Kidney epithelial cell (primary cell): ENCODE data around the gene EGFLAM. TPM values are rescaled to one million over a fixed set of nuclear protein-coding genes. Genes with fewer than 3 reads are reported as not detected.

ENCODE experiments used
- DNase-seq: peaks from one replicate; pipeline ENCODE4 v3.0.0-alpha.2; 2010; ENCODE audit warnings: low read depth
- H3K27me3 ChIP-seq: 2 replicates; pipeline ENCODE4 v1.6.0; 2011; ENCODE audit warnings: low read length; ENCODE audit not compliant: control insufficient read depth, insufficient read depth
- H3K36me3 ChIP-seq: 2 replicates; pipeline ENCODE4 v1.5.1; 2011; ENCODE audit warnings: low read length; ENCODE audit not compliant: control insufficient read depth, insufficient read depth
- H3K4me3 ChIP-seq: 2 replicates; pipeline ENCODE4 v1.5.1; 2011; ENCODE audit warnings: low read depth, mild to moderate bottlenecking, control low read depth, low read length
- total RNA-seq: library from RNA; depleted of rRNA; stranded (reverse); fragments of >200 nt; gene quantifications from 2 replicates; pipeline ENCODE4 v1.2.3, GENCODE V29; 2015
- TF ChIP-seq, protein P1 (sequence below): IDR thresholded peaks from 2 replicates; pipeline ENCODE4 v1.5.1; 2011; ENCODE audit warnings: mild to moderate bottlenecking, moderate library complexity, low read length, control low read depth, inconsistent platforms; ENCODE audit not compliant: insufficient read depth, poor library complexity, severe bottlenecking

EGFLAM gene
- total RNA-seq, 1 donor from 2014 or later: 3.5 TPM

DNA sequence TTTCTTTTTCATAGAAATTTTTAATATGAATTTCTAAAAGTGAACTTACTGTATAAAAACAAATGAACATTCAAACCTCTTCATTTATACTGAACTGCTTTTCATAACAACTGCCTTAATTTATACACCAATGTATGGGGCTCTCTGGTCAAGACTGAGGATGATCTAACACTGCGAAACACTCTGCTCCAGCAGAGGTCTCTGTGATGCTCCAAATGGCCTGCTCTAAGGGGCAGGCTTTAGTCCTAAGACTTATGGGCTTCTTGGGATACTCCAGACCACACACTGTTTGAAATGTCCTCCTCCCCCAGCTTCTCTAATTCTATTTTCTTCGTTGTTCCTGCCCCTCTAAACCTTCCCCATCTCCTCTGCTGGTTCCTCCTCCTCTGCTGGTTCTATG is 239.6 kb downstream of the EGFLAM start:
- no peak for DNase-seq
- no peaks in the 10 kb centered on the region for H3K36me3 ChIP-seq
- TF ChIP-seq, protein P1, sequence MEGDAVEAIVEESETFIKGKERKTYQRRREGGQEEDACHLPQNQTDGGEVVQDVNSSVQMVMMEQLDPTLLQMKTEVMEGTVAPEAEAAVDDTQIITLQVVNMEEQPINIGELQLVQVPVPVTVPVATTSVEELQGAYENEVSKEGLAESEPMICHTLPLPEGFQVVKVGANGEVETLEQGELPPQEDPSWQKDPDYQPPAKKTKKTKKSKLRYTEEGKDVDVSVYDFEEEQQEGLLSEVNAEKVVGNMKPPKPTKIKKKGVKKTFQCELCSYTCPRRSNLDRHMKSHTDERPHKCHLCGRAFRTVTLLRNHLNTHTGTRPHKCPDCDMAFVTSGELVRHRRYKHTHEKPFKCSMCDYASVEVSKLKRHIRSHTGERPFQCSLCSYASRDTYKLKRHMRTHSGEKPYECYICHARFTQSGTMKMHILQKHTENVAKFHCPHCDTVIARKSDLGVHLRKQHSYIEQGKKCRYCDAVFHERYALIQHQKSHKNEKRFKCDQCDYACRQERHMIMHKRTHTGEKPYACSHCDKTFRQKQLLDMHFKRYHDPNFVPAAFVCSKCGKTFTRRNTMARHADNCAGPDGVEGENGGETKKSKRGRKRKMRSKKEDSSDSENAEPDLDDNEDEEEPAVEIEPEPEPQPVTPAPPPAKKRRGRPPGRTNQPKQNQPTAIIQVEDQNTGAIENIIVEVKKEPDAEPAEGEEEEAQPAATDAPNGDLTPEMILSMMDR: peak; percentile 4

DNA sequence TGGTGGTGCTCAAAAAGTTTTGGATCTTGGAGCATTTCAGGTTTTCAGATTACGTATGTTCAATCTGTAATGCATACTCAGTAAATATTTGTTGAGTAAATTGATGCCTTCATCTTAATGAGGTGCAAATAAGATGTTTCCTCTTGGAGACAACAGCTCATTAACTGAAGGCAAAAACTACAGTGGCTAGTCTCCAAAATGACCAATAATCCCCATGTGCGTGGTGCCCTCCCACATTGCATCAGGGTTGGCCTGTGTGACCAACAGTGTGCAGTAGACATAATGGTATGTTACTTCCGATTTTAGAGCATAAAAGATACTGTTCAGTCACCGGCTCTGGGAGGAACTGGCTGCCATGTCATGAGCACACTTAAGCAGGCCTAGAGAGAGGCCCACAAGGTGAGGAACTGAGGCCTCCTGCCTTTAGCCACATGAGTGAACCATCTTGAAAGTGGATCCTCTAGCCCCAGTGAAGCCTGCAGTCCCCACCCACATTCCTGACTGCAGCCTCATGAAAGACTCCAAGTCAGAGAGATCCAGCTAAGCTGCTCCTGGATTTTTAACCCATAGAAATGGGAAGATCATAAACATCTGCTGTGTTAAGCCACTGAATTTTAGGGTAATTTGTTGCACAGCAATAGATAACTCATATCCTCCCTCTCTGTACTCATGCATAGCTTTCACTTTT is 242.4 kb downstream of the EGFLAM start:
- H3K4me3 ChIP-seq: no peak overlapping the region
- H3K36me3 ChIP-seq: no peaks in the 10 kb centered on the region
- TF ChIP-seq, protein P1: no peak
- H3K27me3 ChIP-seq: no peaks in the 10 kb centered on the region
- DNase-seq: no peak

More for the DNA sequence above, 239.6 kb downstream of the EGFLAM start:
- Histone ChIP-seq H3K27me3 (no peaks in the 10 kb centered on the region), H3K4me3 (no peak overlapping the region)

DNA sequence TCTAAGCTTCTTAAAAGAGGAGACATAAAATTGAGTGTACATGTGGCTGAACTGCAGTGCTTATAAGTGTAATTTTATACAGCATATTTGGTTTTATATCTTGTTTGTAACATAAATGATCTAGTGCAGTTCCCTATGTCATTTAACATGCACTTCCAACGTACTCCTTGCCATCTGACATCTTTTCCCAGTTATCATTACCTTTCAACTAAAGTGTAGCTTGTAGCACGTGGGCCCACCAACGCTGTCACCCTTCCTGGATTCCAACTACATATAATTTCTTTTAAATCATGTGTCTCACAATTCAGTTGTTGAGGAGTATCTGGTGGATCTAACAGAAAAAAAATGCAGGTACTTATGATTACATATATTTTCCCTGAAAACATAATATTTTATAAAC is 247.9 kb downstream of the EGFLAM start:
- TF ChIP-seq, protein P1: no peak
- DNase-seq: no peak
- no peaks in the 10 kb centered on the region for H3K27me3 ChIP-seq
- no peak overlapping the region for H3K4me3 ChIP-seq
- H3K36me3 ChIP-seq: no peaks in the 10 kb centered on the region

DNA sequence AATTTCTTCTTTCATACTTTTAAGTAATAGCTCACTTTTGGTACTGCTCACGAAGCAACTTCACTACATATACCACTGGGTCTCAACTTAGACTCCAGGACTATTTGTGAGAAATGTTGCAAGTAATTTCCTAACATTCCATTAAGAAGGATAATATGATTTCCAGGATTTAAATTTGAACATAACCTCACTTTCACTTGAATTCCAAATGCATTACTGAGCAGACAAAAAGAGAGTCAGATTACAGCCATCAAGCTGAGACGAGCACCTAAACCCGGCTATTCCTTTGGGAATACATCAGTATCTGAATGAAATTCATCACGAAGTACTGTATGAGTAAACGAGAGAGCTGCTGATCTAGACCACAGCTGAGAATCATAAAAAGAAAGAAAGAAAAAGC is 250.8 kb downstream of the EGFLAM start:
- Histone ChIP-seq H3K27me3 (no peaks in the 10 kb centered on the region), H3K4me3 (no peak overlapping the region), H3K36me3 (no peaks in the 10 kb centered on the region)
- no peak for DNase-seq
- TF ChIP-seq, protein P1: no peak
